HG02759 (cell line): Measurements from ENCODE around the gene DENND1A.

ENCODE experiments used
- ATAC-seq: cut with Tn5 transposase; IDR thresholded peaks from one replicate; pipeline ENCODE4 v1.9.1; 2021; ENCODE audit warnings: mild to moderate bottlenecking, moderate library complexity; ENCODE audit not compliant: unreplicated experiment

DENND1A gene

DNA sequence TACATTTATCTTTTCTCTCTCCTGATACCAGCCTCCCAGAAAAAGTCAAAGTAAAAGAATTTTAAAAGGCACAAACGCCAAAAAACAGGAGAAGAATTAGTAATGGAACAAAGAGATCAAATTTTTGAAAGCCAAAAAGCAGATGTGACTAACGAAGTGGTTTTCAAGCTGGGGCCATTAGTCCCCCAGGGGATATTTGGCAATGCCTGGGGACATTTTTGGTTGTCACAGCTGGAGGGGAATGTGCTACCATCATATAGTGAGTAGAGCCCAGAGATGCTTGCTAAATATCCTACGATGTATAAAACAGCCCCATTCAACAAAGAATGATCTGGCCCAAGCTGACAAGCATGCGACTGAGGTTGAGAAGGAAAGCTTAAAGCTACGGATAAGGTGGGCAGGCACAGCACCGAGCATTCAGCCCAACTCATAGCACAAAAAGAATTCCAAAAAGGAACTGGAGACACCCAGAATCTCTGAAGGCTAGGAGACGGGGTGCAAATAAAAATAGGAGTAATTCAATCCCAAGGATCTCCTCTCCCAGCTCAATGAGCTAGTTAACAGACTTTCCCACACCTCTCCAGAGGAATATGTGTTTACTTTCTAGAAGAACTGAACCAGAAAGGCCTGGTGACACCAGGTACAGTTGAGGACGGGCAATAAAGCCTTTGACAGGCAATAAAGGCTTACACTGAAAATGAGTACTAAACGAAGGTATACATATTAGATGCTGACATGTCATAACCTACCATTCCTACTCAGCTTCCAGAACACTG lies 269.0 kb downstream of the DENND1A start:
- no peak for ATAC-seq

DNA sequence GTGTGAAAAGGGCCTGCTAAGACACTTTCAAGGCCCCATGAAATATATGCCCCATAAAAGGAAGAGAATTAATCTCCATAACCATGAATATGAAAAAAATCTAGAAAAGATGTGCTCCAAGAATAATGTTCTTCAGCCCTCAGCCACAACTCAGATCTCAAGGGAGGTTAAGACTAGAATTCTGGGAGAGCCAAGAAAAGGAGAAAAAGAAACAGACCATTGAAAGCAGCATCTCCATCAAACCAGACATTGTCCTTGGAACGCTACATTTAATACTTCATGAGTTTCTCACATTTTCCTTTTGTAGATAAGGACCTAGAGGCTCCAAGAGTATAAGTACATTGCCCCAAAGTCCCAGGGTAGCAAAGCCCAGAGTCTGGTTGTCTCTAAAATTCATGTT lies 270.6 kb downstream of the DENND1A start:
- no peak for ATAC-seq

DNA sequence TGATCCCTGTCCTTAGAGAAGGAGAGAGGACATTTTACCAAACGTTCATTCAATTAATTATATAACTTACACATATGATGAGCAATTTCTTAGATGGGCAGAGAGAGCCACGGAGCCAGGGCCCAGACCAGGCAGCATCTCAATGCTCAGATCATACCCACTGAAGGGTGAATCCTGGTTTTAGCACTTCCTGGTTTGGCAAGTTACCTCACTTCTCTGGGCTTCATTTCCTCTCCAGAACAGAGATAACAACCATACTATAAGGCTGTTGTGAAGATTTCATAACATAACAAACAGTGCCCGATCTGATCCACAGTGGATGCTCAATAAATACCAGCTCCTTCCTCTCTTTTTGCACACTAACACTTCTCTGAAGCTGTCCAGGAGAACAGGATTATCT lies 271.1 kb downstream of the DENND1A start:
- ATAC-seq: peak; percentile 63

DNA sequence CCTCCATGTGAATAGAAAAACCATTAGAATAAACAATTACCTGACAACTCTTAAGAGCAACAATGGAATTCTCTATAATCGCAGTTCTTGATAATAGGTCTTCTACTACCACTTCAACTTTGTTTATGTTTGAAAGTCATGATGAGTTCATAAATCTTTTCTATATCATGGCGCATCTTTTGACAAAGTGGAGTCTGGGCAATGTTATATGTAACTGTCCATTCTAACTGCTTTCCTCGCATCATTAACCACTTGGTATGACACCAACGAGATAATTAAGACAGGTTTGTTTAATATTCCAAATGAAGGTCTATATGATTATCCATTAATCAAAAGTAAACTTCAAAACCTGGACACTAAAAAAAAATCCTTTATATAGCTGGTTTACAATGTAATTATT lies 272.0 kb downstream of the DENND1A start:
- no peak for ATAC-seq

DNA sequence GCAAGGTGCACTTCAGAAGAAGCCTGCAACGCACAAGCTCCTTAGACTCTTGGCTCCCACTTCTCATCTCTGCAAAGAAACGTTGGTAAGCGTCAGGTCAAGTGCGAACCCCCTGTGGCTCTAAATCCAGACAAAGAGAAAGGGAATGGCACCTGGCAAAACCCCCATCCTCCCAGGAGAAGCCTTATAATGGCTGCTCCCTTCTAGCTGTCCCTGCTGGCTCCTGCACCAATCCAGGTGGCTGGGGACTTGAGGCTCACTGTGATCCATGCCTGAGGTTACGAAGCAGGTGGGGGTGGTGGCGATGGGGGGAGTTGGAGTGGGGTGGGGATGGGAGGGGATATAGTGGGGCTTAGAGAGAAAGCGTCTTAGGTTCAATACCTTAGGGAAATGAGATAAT lies 272.8 kb downstream of the DENND1A start:
- ATAC-seq: no peak

DNA sequence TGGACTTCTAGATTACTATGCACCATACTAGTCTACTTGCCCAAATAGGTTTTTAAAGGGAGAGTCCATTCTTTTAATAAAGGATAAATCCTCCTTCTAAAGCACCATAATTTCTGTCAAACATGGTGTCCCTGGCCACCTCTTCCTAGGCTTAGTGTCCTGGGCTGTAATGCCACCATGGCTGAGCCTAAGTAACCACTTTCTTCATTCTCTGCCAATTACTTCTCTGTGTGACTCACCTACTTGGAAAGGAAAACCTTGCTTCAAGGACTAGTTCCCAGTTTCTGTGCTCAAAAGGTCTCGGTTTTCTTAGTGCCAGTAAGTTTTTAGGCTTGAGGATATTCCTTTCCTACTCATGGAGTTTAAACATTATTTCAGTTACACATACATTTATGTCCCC lies 273.4 kb downstream of the DENND1A start:
- ATAC-seq: no peak

DNA sequence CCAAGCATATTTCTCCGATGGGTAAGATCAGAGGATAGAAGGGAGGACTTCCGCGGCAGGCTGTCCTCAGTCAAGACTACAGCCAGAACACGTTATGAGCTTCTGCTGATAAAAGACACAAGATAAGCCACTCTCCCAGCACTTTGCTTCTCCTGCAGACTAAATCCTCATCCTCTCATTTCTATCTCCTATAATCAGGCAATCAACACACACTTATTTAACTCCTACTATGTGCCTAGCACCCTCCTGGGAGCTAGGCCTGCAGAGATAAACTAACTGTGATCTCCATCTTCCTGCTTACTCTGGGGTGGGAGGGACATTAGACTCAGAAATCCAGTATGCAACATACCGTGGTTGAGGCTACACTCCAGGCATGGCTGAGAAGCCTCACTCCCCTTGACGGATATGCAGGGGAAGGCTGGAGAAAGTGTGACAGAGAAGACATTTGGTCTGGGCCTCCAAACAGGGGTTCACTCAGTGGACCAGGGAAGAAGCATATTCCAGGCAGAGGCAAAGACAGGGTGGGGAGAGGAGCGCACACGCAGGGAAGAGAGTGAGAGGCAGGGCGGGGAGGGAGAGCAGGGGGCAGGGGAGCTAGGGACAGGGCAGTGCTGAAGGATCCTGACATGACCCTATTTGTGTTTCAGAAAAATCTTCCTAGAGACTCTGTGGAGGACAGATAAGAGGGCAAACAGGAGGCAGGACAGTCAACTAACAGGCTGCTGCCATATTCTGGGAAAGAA lies 274.1 kb downstream of the DENND1A start:
- ATAC-seq: no peak

DNA sequence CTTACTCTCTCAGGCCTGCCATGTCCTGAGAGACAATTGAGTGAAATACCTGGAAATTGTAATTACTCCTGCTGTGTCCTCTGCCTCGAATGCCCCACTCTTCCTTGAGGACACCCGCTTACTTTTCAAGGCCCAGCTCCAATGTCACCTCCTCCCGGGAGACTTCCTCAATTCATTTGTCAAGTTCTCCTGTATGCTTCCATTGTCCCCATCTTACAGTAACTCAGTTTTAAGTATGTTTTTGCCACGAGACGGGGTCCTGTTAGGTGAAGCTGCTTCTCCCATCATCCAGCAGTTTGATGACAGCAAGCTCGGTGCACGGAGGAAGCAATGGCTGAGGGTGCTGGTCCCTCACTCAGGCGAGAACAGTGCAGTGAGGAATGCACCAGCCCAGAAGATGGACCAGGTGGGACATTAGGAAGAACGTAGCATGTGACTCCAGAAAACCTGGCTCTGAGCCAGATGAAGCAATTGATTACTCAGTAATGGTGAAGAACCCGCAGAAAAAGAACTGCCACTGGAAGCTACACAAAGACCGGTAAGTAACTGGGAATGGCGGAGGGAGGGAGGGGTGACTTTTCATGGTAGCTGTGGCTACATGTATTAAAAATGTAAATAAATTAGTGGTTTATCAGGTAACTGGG lies 274.8 kb downstream of the DENND1A start:
- no peak for ATAC-seq

DNA sequence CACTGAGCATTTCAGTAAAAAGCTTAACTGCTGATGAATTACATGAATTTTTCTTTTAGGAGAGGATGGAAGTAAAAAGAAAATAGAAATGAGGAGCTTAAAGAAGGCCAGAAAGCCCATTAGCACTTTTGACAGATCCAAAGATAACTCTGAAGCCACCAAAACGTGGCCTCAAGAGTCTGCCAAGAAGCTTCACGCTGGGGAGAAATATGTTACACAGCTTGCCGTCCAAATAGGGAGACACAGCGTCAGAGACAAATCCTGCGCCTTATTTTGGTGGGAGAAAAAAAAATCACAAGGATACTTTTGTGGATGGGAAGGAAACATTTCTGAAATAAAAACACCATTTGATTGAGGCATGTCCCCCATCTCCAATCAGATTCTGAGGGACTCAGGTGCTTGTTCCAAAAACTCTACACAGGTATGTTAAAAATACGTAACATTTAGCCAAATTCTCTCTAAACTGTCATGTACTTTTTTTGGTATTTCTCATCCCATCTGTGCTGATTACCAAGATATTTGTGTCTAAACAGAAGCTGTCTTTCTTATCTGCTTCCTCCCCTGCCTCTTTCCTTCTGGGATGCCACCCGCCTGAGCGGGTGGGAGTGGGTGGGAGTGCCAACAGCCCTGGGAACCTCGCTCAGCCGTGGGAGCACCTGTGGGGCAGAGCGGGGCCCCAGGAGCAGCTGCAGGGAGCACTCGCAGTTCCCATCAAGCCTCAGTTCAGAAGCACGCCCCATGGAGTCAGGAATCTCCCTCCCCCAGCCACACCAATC lies 275.5 kb downstream of the DENND1A start:
- ATAC-seq: no peak

DNA sequence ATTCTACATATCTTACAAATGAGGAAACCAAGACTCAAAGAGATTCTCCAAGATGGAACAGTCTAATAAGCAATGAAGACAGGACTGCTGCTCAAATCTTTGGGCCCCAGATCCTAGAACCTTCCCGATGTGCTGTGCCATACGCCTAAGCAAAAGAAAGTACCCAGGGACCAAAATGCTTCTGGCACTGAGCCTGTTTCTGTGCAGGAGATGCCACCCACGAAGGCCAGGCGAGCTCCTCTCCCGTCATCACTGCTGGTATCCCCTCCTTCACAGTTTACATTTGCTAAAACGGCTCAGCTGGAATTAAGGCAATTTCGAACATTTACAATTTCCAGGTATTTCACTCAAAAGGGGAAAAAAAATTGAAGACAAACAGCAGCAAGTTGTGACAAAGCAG lies 277.5 kb downstream of the DENND1A start:
- ATAC-seq: no peak

DNA sequence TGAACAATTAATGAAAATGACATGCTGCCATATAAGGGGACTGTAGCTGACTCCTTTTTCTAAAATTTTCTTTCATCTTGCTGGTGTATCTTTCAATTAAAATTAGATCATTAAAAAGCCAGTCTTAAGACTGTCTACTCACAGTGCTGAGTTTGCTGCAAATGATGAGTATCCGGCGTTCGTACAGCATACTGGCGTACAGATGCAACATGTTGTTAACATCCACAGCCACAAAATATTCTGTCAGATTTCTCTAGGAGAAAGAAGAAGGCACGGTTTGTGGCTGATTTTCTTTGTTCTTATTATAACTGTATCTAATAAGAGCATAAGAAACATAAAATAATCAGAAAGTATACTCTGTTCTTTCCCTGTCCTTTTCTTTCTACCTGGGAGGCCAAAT lies 278.1 kb downstream of the DENND1A start:
- ATAC-seq: no peak

DNA sequence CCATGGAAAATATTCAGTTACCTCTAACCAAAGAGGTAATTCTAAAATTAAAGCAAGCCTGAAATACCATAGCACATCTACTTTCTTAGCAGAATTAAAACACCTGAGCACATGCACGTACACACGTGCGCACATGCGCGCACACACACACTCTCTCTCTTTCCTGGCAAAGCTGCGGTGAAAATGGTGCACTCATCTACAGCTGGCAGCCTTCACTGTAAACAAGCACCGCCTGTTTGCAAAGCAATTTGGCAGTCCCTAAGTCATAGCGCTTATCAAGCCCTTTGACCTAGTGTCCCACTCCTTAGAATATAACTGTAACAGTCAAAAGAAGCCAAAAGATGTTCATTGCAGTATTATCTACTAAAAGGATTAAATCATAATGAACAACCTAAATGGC lies 278.7 kb downstream of the DENND1A start:
- ATAC-seq: no peak

DNA sequence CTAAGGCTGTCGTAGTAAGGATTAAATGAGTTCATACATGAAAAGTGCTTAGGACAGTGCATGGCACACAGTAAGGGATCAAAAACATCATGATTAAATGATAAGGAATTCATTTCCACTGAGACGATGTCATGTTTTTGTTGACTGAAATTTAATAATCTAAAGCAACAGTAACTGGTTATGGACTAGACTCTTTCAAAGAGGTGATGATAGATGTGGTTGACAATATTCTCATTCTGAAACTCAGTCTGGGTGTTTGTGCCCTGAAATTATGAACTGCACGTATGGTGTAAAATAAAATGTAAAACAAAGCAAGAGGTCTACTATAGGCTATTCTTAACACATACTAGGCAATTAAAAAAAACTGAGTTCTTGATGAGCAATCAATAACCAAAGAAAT lies 280.0 kb downstream of the DENND1A start:
- no peak for ATAC-seq

DNA sequence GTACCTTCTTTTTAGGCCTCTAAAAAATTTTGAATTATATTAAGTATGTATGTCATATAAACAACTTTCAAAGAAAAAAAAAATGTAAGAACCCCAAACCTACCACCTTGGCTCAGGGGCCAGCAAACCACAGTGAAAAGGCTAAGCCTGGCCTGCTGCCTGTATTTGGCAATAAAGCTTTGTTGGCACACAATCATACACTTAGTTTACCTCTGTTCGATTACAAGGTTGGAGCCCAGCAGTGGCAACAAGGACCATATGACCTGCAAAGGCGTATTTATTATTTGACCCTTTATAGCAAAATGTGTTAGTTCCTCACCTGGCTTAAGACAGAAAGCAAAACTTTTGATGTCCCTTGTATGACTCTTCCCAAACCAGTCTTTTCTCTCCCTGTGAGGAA lies 282.8 kb downstream of the DENND1A start:
- ATAC-seq: no peak

DNA sequence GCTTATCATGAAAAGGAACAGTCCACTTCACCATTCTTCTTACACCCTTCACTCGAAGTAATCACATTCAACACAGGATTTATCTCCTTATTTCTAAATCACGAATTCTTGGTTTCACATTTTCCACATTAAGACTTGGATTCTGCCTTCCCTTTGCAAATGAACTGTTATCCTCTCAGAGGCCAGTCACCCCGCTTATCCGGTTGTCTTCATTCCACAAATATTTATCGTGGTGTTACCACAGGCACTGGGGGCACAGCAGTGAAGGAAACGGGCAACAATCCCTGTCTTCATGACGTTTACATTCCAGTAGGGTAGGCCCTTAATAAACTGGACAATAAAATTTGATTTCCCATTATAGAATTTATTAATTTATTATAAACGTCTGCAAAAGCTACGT lies 284.2 kb downstream of the DENND1A start:
- no peak for ATAC-seq

DNA sequence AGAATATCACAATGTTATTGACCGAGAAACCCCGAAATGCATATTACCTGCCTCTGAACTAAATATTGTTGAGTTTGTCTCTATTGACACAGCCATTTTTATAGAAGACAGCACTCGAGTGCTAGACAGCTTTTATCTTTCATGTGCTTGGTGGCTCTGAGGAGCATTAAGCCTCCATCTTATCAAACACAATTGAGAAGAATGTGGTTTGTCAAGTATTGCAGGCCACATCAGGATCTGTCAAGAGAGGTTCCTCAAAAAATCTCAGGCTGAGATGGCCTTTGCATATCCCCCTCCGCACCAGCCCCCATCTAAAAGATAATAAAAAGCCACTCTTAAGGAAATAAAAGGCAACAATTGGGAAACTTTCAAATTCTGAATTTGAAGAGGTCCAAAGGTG lies 284.8 kb downstream of the DENND1A start:
- ATAC-seq: no peak

DNA sequence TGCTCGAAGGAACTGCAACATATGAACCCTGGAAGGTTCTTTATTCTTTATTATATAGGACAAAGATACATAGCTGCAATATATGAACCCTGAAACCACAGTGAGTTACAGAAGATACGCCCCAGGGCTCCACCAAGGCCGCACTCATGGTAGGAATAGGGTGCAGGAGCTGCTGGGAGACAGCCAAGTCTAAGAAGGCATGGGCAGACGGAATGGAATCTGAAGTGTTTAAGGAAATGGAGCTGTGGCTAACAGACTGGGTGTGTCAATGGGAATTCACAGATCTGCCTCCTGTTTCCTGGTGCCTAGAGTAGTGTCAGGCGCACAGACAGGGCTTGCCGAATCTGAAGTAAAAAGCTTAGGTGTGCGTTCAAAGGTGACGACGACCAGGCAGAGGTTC lies 286.4 kb downstream of the DENND1A start:
- no peak for ATAC-seq

DNA sequence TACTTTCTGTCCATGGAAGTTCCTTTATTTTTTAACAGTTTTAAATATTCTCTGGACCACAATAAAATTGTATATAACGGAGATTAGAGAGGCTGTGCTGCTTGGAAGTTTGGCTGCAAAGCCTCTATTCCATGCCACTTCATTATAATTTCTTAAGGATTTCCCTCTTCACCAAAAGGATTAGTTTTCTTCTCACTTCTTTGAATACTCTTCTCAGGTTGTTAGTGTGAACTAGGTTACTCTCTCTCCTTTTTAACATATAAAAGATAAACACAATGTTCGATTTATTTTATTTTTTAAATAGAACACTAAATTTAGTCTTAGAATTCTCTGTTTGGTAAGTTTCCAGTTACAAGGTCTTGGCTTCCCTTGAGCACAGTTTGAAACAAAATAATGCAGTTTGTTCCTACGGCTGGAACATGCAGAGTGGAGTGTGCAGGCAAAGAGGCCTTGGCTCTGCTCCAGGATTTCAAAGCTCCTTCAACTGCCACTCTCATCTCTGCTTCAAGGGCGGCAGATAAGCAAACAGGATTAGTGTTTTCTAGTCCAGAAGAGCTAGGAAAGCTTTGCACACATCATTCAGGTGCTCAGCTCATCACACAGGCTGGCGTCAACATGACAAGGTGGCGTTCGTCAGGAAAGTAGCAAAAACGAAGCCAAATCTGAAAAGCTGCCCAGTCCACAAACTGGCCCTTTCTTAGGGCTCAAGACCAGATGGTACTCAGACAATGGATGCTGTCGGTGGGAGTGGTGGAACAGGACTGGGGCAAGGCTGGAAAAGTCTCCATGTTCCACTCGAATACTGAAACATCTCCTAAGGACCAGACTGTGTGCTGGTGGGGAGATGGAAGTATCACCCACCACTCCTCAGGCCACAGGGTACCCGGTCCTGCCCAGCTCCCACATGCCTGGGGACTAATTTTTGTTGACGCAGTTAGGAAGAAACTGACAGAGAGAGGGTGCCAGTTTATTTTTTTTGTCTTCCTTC lies 287.3 kb downstream of the DENND1A start:
- ATAC-seq: no peak

DNA sequence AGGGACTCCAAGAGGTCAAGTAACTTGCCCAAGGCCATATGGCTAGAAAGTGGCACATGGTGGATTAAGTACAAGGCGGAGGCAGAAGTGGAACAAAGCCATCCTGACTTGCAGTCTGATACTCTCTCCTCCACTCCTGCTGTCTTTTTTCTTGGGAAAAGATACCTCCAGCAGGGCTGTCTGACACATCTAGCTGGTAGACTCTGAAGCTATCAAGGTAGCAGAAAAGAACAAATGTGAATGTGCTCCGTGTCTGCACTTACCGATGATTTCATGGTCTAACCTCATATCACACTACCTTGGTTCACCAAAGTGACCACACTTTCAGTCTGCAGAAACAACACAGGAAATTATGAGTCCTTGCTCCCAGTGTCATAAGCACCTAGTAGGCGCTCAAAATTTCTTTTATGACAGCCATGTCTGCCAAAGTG lies 289.1 kb downstream of the DENND1A start:
- ATAC-seq: no peak

DNA sequence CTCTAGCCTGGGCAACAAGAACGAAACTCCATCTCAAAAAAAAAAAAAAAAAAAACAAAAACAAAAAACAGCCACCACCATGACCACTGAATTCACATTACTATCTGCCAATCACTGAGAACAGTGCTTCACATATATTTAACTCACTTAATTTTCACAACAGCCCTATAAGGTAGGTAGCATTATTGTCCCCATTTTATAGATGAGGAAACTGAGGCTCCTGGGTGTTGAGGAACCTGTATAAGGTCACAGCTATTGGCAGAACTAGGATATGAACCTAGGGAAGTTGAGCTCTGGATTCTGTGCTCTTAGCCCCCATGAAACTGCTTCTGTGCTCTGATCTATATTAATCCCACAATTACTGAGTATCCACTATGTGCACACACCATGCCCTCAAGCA lies 290.2 kb downstream of the DENND1A start:
- no peak for ATAC-seq
